Tibial nerve (tissue), 4 donors: ENCODE measurements around the gene CCDC177. TPM values are rescaled to one million over a fixed set of nuclear protein-coding genes. Genes with fewer than 3 reads are reported as not detected.

Experiments used
- DNase-seq, 2 donors: peaks; one replicate each; pipeline ENCODE4 v3.0.0-alpha.2; 2019; ENCODE audit warnings: low spot score in 2 of 2
- H3K27ac ChIP-seq, 4 donors: fragments of 200-600 bp; sonication (generic) in 3 of 4; one replicate each; pipeline ENCODE4 v1.5.1; 2017 to 2019; ENCODE audit warnings: mild to moderate bottlenecking in 1 of 4
- H3K27me3 ChIP-seq, 2 donors: fragments of 200-600 bp; sonication (generic) in 1 of 2; one replicate each; pipeline versions ENCODE4 v1.5.1 to v1.6.0; 2017 to 2019
- H3K36me3 ChIP-seq, 3 donors: fragments of 200-600 bp; sonication (generic); one replicate each; pipeline ENCODE4 v1.5.1; 2018 to 2019
- H3K4me1 ChIP-seq, 4 donors: fragments of 200-600 bp; sonication (generic) in 3 of 4; one replicate each; pipeline ENCODE4 v1.5.1; 2017 to 2019
- H3K4me3 ChIP-seq, 4 donors: fragments of 200-600 bp; sonication (generic) in 3 of 4; one replicate each; pipeline ENCODE4 v1.5.1; 2017 to 2019; ENCODE audit warnings: mild to moderate bottlenecking in 1 of 4, moderate library complexity in 1 of 4
- H3K9me3 ChIP-seq, 4 donors: fragments of 200-600 bp; sonication (generic) in 3 of 4; one replicate each; pipeline ENCODE4 v1.5.1; 2017 to 2019
- EP300 ChIP-seq, 2 donors: sonication (generic); formaldehyde crosslinking; IDR thresholded peaks; one replicate each; pipeline ENCODE4 v1.6.1; 2017; ENCODE audit warnings: antibody characterized with exemption in 2 of 2, mild to moderate bottlenecking in 1 of 2
- POLR2A ChIP-seq, 2 donors: fragments of 450-650 bp; IDR thresholded peaks; one replicate each; pipeline ENCODE4 v1.6.1; 2017; ENCODE audit warnings: antibody characterized with exemption in 2 of 2, mild to moderate bottlenecking in 2 of 2, moderate library complexity in 2 of 2
- WGBS, 2 donors: methylation state at CpG; one replicate each; pipeline ENCODE4 v1.1.5; 2018; 5-methylcytosine and 5-hydroxymethylcytosine counted together
- total RNA-seq, 4 donors: library from RNA; depleted of rRNA; stranded (reverse); fragments of >200 nt; gene quantifications; one replicate each; pipeline ENCODE4 v1.1.0, GENCODE V29; 2016
- TF ChIP-seq, protein P1 (sequence below), 5 experiments: fragments of 200-600 bp in 3 of 5; fragments of 450-650 bp in 2 of 5; sonication (generic) in 3 of 5; IDR thresholded peaks; one replicate each; pipeline ENCODE4 v1.5.1; 2016 to 2019; ENCODE audit warnings: antibody characterized with exemption in 5 of 5, mild to moderate bottlenecking in 3 of 5, moderate library complexity in 2 of 5

CCDC177 gene
- total RNA-seq, 4 donors from 2014 or later = not detected

DNA sequence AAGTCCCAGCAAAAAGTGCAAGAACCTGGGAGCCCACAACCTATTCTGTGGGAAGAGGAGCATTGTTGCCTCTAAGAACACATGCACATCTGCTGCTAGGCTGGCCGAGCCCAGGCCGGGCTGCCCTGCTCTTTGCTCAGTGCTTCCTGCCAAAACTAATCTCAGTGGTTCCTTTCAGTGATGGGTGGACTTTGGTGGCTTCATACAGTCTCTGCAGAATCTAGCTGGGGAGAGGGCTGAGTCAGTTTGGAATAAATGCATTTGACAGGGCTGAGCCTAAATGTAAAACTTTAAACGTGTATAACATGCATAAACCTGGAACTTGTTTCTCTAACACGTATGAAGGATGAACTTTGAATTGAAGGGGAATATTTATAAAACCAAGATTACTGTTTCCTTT, 44.6 kb downstream of the CCDC177 start:
- TF ChIP-seq POLR2A (IDR thresholded peaks at IDR 0.05) (no peak), EP300 (IDR thresholded peaks at IDR 0.05) (no peak)
- TF ChIP-seq, protein P1, sequence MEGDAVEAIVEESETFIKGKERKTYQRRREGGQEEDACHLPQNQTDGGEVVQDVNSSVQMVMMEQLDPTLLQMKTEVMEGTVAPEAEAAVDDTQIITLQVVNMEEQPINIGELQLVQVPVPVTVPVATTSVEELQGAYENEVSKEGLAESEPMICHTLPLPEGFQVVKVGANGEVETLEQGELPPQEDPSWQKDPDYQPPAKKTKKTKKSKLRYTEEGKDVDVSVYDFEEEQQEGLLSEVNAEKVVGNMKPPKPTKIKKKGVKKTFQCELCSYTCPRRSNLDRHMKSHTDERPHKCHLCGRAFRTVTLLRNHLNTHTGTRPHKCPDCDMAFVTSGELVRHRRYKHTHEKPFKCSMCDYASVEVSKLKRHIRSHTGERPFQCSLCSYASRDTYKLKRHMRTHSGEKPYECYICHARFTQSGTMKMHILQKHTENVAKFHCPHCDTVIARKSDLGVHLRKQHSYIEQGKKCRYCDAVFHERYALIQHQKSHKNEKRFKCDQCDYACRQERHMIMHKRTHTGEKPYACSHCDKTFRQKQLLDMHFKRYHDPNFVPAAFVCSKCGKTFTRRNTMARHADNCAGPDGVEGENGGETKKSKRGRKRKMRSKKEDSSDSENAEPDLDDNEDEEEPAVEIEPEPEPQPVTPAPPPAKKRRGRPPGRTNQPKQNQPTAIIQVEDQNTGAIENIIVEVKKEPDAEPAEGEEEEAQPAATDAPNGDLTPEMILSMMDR (IDR thresholded peaks at IDR 0.05) = no peak
- no peaks in the 10 kb centered on the region for H3K9me3 ChIP-seq
- no peak overlapping the region for H3K4me3 ChIP-seq
- DNase-seq = no peak
- H3K27me3 ChIP-seq = peaks cover 0 to 3% of the 10 kb centered on the region in 2 donors
- H3K27ac ChIP-seq = no peak overlapping the region
- H3K36me3 ChIP-seq = no peaks in the 10 kb centered on the region
- 39 to 52% methylated on average over 4 of the region's 4 CpGs for WGBS, 2 donors
- H3K4me1 ChIP-seq = no peaks in the 10 kb centered on the region

DNA sequence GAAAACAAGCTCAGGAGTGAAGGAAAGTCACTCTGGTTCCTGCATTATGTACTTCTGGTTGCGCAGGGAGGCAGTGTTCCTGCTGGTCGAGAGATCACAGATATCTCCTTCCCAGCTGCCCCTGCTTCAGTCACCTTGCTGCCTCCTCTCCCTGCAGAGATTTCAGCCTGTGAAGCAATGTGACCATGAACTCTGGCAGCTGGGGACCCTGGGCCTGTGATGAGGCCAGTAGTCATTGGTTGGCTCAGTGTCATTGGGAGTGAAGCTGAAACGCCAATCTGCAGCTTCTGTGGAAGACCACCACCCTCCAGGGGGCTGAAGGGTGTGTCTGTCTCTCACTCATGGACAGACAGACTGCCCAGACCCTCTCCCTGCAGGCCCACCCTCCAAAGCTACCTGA, 45.1 kb downstream of the CCDC177 start:
- DNase-seq = no peak
- 69 to 76% methylated on average over 3 of the region's 3 CpGs for WGBS, 2 donors
- TF ChIP-seq EP300 (IDR thresholded peaks at IDR 0.05) (no peak), POLR2A (IDR thresholded peaks at IDR 0.05) (no peak)
- TF ChIP-seq, protein P1 (IDR thresholded peaks at IDR 0.05) = no peak

DNA sequence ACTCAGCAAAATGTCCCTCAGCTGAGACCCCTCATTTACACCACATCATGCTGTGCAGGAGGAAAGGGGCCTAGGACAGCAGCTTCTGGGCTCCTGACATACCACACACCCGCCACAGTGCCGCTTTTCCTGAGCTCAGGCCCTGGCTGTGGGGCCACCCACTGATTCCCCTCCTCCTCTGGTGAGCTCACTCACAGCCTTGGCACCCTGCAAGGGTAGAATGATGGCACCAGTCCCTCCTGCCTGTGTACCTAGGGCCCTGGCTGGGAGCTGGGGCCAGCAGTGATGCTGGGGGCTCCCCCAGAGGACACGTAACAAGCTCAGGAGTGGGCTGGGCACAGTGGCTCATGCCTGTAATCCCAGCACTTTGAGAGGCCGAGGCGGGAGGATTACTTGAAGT, 45.7 kb downstream of the CCDC177 start:
- TF ChIP-seq POLR2A (IDR thresholded peaks at IDR 0.05) (no peak), EP300 (IDR thresholded peaks at IDR 0.05) (no peak)
- TF ChIP-seq, protein P1 (IDR thresholded peaks at IDR 0.05) = no peak
- no peaks in the 10 kb centered on the region for H3K36me3 ChIP-seq
- 89% methylated on average over 5 of the region's 5 CpGs for WGBS, 2 donors
- peaks cover 0 to 3% of the 10 kb centered on the region in 2 donors for H3K27me3 ChIP-seq
- H3K9me3 ChIP-seq = no peaks in the 10 kb centered on the region
- no peak overlapping the region for H3K27ac ChIP-seq
- no peak for DNase-seq
- no peaks in the 10 kb centered on the region for H3K4me1 ChIP-seq
- H3K4me3 ChIP-seq = no peak overlapping the region

More for the DNA sequence above, 45.1 kb downstream of the CCDC177 start:
- H3K9me3 ChIP-seq = no peaks in the 10 kb centered on the region
- H3K4me3 ChIP-seq = no peak overlapping the region
- H3K4me1 ChIP-seq = no peaks in the 10 kb centered on the region
- H3K27me3 ChIP-seq = peaks cover 0 to 3% of the 10 kb centered on the region in 2 donors
- no peaks in the 10 kb centered on the region for H3K36me3 ChIP-seq
- no peak overlapping the region for H3K27ac ChIP-seq

DNA sequence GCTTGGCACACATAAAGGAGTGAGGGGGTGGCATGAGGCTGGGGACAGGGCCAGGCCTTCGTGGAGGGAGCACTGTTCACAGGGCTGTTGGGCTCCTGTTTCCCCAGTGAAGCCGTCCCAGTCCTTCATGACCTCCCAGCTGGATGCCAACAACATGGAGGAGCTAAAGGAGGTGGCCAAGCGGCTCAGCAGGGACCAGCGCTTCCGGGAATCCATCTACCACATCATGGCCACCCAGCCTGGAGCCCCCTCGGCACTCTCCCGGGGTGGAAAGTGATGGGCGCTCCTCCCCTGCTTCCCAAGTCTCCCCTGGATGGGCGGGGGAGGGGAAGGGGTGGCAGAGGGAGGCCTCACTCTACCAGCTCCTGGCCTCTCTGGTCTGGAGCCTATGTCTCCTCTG, 46.5 kb downstream of the CCDC177 start:
- H3K4me1 ChIP-seq = no peaks in the 10 kb centered on the region
- 86 to 91% methylated on average over 9 of the region's 9 CpGs for WGBS, 2 donors
- no peak for DNase-seq

GRCh38 chr14:69527635-69528034, 47.0 kb downstream of the CCDC177 start:
- 88 to 92% methylated on average over 14 of the region's 14 CpGs for WGBS, 2 donors
- no peaks in the 10 kb centered on the region for H3K36me3 ChIP-seq
- no peaks in the 10 kb centered on the region for H3K4me1 ChIP-seq
- H3K27ac ChIP-seq = no peak overlapping the region
- no peak for DNase-seq
- H3K9me3 ChIP-seq = no peaks in the 10 kb centered on the region
- TF ChIP-seq POLR2A (IDR thresholded peaks at IDR 0.05) = no peak
- TF ChIP-seq EP300 (IDR thresholded peaks at IDR 0.05) = no peak
- TF ChIP-seq, protein P1 (IDR thresholded peaks at IDR 0.05) = no peak
- no peak overlapping the region for H3K4me3 ChIP-seq
- H3K27me3 ChIP-seq = peaks cover 0 to 3% of the 10 kb centered on the region in 2 donors

More for the DNA sequence above, 46.5 kb downstream of the CCDC177 start:
- Histone ChIP-seq H3K27ac (no peak overlapping the region), H3K36me3 (no peaks in the 10 kb centered on the region), H3K27me3 (peaks cover 0 to 3% of the 10 kb centered on the region in 2 donors), H3K4me3 (no peak overlapping the region), H3K9me3 (no peaks in the 10 kb centered on the region)
- TF ChIP-seq POLR2A (IDR thresholded peaks at IDR 0.05) (no peak), EP300 (IDR thresholded peaks at IDR 0.05) (no peak)
- TF ChIP-seq, protein P1 (IDR thresholded peaks at IDR 0.05) = no peak
